Endothelial cell of umbilical vein (primary cell): ENCODE data around the gene GPATCH4. TPM values are rescaled to one million over a fixed set of nuclear protein-coding genes. Genes with fewer than 3 reads are reported as not detected.

Experiments
- BruUV-seq: library from RNA; stranded (reverse); fragments of 400-500 nt; replicated peaks from 2 replicates; lab custom pipeline; 2021; lab: Mats Ljungman, UMichigan
- CTCF ChIA-PET: fragments of 300-600, 350-600 bp; sonication (Branson Sonifier 250); formaldehyde crosslinking; loops from one replicate; lab custom pipeline; 2021; ENCODE audit warnings: antibody characterized with exemption, inconsistent platforms; lab: Charles Lee
- POLR2A ChIA-PET: fragments of 300-600, 350-600 bp; sonication (Branson Sonifier 250); formaldehyde crosslinking; loops from one replicate; lab custom pipeline; 2021; ENCODE audit warnings: antibody characterized with exemption, inconsistent platforms; lab: Charles Lee
- DNase-seq: peaks from one replicate; pipeline ENCODE4 v3.0.0-alpha.2; 2011; ENCODE audit warnings: low read depth, low spot score
- FAIRE-seq: peaks from 2 replicates; lab custom pipeline; 2011; peaks lifted over from hg19 to GRCh38; lab: Jason Lieb, UNC
- H2AFZ ChIP-seq: 2 replicates; pipeline ENCODE4 v1.6.0; 2012; ENCODE audit warnings: low read depth, low read length, control low read depth, inconsistent platforms
- H3K27ac ChIP-seq: 2 replicates; pipeline ENCODE4 v1.5.1; 2011; ENCODE audit warnings: low read depth, mild to moderate bottlenecking, control low read depth, low read length, moderate library complexity; ENCODE audit not compliant: insufficient read depth
- H3K27me3 ChIP-seq, 2 experiments: 2 replicates each; pipeline versions ENCODE4 v1.6.0 to v1.6.1; 2011; ENCODE audit warnings: low read length in 2 of 2, mixed read lengths in 1 of 2; ENCODE audit not compliant: control insufficient read depth in 2 of 2, insufficient read depth in 2 of 2
- H3K36me3 ChIP-seq, 2 experiments: 2 replicates in 1 of 2; 3 replicates in 1 of 2; pipeline ENCODE4 v1.5.1; 2011; ENCODE audit warnings: low read length in 2 of 2, mild to moderate bottlenecking in 1 of 2, moderate library complexity in 1 of 2; ENCODE audit not compliant: control insufficient read depth in 2 of 2, insufficient read depth in 2 of 2; ENCODE audit errors: extremely low read depth in 1 of 2
- H3K4me1 ChIP-seq: 3 replicates; pipeline ENCODE4 v1.5.1; 2011; ENCODE audit warnings: mild to moderate bottlenecking, low read length; ENCODE audit not compliant: control insufficient read depth, insufficient read depth; ENCODE audit errors: extremely low read depth
- H3K4me2 ChIP-seq: 2 replicates; pipeline ENCODE4 v1.6.1; 2011; ENCODE audit warnings: low read length, control low read depth, mixed read lengths; ENCODE audit not compliant: insufficient read depth
- H3K4me3 ChIP-seq, 3 experiments: fragments of 200-600 bp in 1 of 3; sonication (generic), shearing (Covaris generic) in 1 of 3; replicated peaks in 1 of 3; 2 replicates each; pipeline ENCODE4 v1.5.1; 2011 to 2016; ENCODE audit warnings: control low read depth in 3 of 3, low read length in 3 of 3, mild to moderate bottlenecking in 2 of 3, inconsistent platforms in 1 of 3, low read depth in 1 of 3, moderate library complexity in 1 of 3; ENCODE audit not compliant: insufficient read depth in 1 of 3
- H3K79me2 ChIP-seq: 2 replicates; pipeline ENCODE4 v1.6.0; 2012; ENCODE audit warnings: low read length, inconsistent platforms; ENCODE audit not compliant: control insufficient read depth, insufficient read depth
- H3K9ac ChIP-seq: replicated peaks from 2 replicates; pipeline ENCODE3; 2011; ENCODE audit warnings: low read length, control low read depth; ENCODE audit not compliant: insufficient read depth; ENCODE audit errors: extremely low read depth
- H3K9me1 ChIP-seq: replicated peaks from 3 replicates; pipeline ENCODE4 v1.6.0; 2011; ENCODE audit warnings: mild to moderate bottlenecking, low read length; ENCODE audit not compliant: control insufficient read depth, insufficient read depth; ENCODE audit errors: extremely low read depth
- H3K9me3 ChIP-seq: replicated peaks from 2 replicates; pipeline ENCODE4 v1.5.1; 2012; ENCODE audit warnings: low read length, inconsistent platforms; ENCODE audit not compliant: control insufficient read depth, insufficient read depth
- H4K20me1 ChIP-seq: replicated peaks from 2 replicates; pipeline ENCODE3; 2011; ENCODE audit warnings: mild to moderate bottlenecking, low read length; ENCODE audit not compliant: control insufficient read depth, insufficient read depth; ENCODE audit errors: extremely low read depth
- EZH2 ChIP-seq: IDR thresholded peaks from 2 replicates; pipeline ENCODE4 v1.6.1; 2012; ENCODE audit warnings: borderline replicate concordance, low read depth, mild to moderate bottlenecking, moderate library complexity, low read length, inconsistent platforms; ENCODE audit not compliant: severe bottlenecking
- POLR2AphosphoS5 ChIP-seq: IDR thresholded peaks from 2 replicates; pipeline ENCODE4 v1.6.1; 2012; ENCODE audit warnings: low read depth, mild to moderate bottlenecking, control low read depth, low read length, moderate library complexity; ENCODE audit not compliant: insufficient read depth
- dilution Hi-C: fragments of 300-500 bp; cut with MboI; formaldehyde crosslinking; loops from one replicate; pipeline ENCODE4 v1.15.0; 2019; ENCODE audit warnings: low sequenced_read_pairs; ENCODE audit not compliant: extremely low pct_ligation_motif_present
- intact Hi-C: fragments of 100-400 bp; cut with micrococcal nuclease; formaldehyde crosslinking; loops from one replicate; pipeline ENCODE4 v1.10.0; 2022
- polyA plus RNA-seq, 4 experiments: library from polyadenylated mRNA; depleted of rRNA in 3 of 4; stranded (reverse) in 3 of 4; unstranded in 1 of 4; fragments of >200 nt; gene quantifications; 2 replicates each; pipeline versions ENCODE4 v1.2.1 to v1.2.3, GENCODE V29; 2011 to 2012; ENCODE audit warnings: missing spikeins in 1 of 4
- total RNA-seq: library from RNA; stranded (reverse); gene quantifications from 2 replicates; pipeline ENCODE4 v1.2.3, GENCODE V29; 2021
- TF ChIP-seq, protein P1 (sequence below), 2 donors: IDR thresholded peaks; 1 replicate in 1 of 2; 2 replicates in 1 of 2; pipeline ENCODE4 v1.5.1; 2011; ENCODE audit warnings: low read length in 2 of 2, mild to moderate bottlenecking in 2 of 2, moderate library complexity in 2 of 2, control low read depth in 1 of 2, inconsistent platforms in 1 of 2, low read depth in 1 of 2; ENCODE audit not compliant: insufficient read depth in 1 of 2; ENCODE audit errors: extremely low read depth in 1 of 2

Gene GPATCH4
- total and polyA plus RNA-seq, 2 donors (not counting 3 experiments of a cell fraction or from before 2014, with no cell fraction given) = 22.4 to 29.2 TPM

DNA sequence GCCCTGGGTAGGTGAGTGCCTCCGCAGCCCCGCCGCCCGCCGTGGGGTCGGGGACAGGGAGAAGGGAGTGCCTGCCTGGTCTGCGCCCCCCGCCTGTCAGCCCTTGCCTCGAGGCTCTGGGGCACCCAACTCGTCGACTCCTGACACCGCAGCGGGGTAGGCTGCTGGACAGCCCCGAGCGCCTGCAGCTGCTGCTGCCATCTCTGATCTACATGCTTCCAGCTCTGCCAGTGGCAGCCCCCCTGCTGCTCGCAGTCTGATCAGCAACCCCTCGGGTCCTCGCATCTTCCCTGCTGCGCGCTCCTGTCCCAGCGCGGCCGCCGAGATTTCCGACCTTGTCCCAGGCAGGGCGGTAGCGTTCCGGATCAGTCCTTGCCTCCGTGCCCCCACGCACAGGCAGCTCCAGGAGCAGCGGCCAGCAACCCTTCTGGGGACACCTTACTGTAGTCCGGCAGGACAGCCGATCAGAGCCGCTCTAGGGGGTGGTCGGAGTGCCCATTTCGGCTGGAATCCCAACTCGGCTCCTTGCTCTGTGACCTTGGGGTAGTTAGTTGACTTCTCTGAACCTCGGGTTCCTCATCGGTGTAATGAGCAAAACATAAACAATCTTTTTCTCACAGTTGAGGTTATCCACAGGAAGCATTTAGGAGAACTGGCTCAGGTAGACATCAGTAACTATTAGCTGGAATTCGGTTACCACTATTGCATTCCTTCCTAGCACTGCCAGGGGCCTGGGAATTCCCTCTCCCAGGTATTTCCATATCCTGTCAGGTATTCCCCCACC is 41.2 kb upstream of the GPATCH4 start:
- H3K9ac ChIP-seq = no peak overlapping the region
- H3K36me3 ChIP-seq = no peaks in the 10 kb centered on the region
- FAIRE-seq = no peak
- dilution Hi-C loops (no loop called here), intact Hi-C loops (no loop called here)
- DNase-seq = no peak
- H3K9me1 ChIP-seq = no peaks in the 10 kb centered on the region
- H3K4me2 ChIP-seq = no peak overlapping the region
- no peak overlapping the region for H3K27ac ChIP-seq
- peak; percentile 100 for TF ChIP-seq EZH2
- TF ChIP-seq POLR2AphosphoS5 = no peak
- TF ChIP-seq, protein P1, sequence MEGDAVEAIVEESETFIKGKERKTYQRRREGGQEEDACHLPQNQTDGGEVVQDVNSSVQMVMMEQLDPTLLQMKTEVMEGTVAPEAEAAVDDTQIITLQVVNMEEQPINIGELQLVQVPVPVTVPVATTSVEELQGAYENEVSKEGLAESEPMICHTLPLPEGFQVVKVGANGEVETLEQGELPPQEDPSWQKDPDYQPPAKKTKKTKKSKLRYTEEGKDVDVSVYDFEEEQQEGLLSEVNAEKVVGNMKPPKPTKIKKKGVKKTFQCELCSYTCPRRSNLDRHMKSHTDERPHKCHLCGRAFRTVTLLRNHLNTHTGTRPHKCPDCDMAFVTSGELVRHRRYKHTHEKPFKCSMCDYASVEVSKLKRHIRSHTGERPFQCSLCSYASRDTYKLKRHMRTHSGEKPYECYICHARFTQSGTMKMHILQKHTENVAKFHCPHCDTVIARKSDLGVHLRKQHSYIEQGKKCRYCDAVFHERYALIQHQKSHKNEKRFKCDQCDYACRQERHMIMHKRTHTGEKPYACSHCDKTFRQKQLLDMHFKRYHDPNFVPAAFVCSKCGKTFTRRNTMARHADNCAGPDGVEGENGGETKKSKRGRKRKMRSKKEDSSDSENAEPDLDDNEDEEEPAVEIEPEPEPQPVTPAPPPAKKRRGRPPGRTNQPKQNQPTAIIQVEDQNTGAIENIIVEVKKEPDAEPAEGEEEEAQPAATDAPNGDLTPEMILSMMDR (IDR thresholded peaks at IDR 0.05; ENCODE audit: extremely low read depth in 1 of 2, insufficient read depth in 1 of 2, low read depth in 1 of 2, low read length in 2 of 2) = no peak
- POLR2A ChIA-PET = no interaction called here
- H3K4me3 ChIP-seq = no peak overlapping the region
- CTCF ChIA-PET = interaction anchor here (0.6 to 3.2 kb wide), 9 partner anchors 13 to 277 kb away, joined by 3 to 20 read pairs (median 5); partner anchors contain the start of gene NES
- no peaks in the 10 kb centered on the region for H3K9me3 ChIP-seq
- H3K27me3 ChIP-seq = peaks cover 84 to 93% of the 10 kb centered on the region in 2 experiments
- H2AFZ ChIP-seq = no peak overlapping the region
- no TSS peak for BruUV-seq
- H3K79me2 ChIP-seq = no peaks in the 10 kb centered on the region
- H3K4me1 ChIP-seq = no peaks in the 10 kb centered on the region
- no peaks in the 10 kb centered on the region for H4K20me1 ChIP-seq
